NT2/D1 (cell line): ENCODE data around the gene RENBP.

Experiments
- SUZ12 ChIP-seq: IDR thresholded peaks from 2 replicates; pipeline ENCODE4 v1.6.1; 2011; ENCODE audit not compliant: insufficient read length, insufficient read depth; ENCODE audit errors: extremely low read depth
- YY1 ChIP-seq: IDR thresholded peaks from 2 replicates; pipeline ENCODE4 v1.6.1; 2011; ENCODE audit not compliant: insufficient read length, insufficient read depth

DNA sequence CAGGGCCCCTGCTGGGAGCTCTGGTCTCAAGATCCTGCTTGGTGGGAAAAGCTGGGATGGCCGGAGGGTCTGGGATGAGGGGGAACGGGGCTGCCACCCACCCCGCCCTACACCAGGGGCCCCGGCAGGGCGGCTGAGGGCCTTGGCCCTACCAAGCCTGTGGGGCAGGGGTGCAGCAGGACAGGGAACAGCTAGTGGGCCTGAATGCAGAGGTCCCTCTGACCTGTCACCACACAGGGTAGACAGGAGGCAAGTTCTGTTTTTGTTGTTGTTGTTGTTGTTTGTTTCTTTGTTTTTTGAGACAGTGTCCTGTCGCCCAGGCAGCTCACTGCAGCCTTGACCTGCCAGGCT is 332 bp upstream of the RENBP start:
- TF ChIP-seq YY1: no peak
- TF ChIP-seq SUZ12: no peak
